A549 (cell line): ENCODE data around the gene ALPI. TPM values are rescaled to one million over a fixed set of nuclear protein-coding genes. Genes with fewer than 3 reads are reported as not detected.

Source experiments
- ATAC-seq, 2 experiments: fragments of 200-7000 bp in 1 of 2; fragments of >200 bp in 1 of 2; cut with Nextera tagmentation in 1 of 2; cut with Tn5 transposase in 1 of 2; 3 replicates each; pipeline versions ENCODE4 v1.8.0 to v1.9.1; 2018 to 2020; ENCODE audit warnings: mild to moderate bottlenecking in 1 of 2, moderate library complexity in 1 of 2
- CTCF ChIA-PET: fragments of 300-600 bp; sonication (Branson Sonifier 250); formaldehyde crosslinking; extraction: SDS; loops from one replicate; lab custom pipeline; 2021; ENCODE audit warnings: antibody characterized with exemption, inconsistent platforms; lab: Yijun Ruan, JAX
- POLR2A ChIA-PET: fragments of 350-600 bp; formaldehyde crosslinking; extraction: SDS; loops from one replicate; lab custom pipeline; 2021; ENCODE audit warnings: antibody characterized with exemption, inconsistent platforms; lab: Yijun Ruan, JAX
- DNase-seq, 2 experiments: peaks; one replicate each; pipeline versions ENCODE4 v3.0.0 to v3.0.0-alpha.2; 2011 to 2016; ENCODE audit warnings: low read depth in 1 of 2, low spot score in 1 of 2
- FAIRE-seq: peaks from 2 replicates; lab custom pipeline; 2011; peaks lifted over from hg19 to GRCh38; lab: Jason Lieb, UNC
- H3K27ac ChIP-seq, 2 experiments: fragments of >200 bp; sonication (Bioruptor Twin); formaldehyde crosslinking; 3 replicates each; pipeline ENCODE4 v1.5.1; 2016 to 2017
- H3K4me1 ChIP-seq: fragments of >200 bp; sonication (Bioruptor Twin); formaldehyde crosslinking; 3 replicates; pipeline ENCODE4 v1.6.1; 2016
- H3K4me2 ChIP-seq: fragments of >200 bp; sonication (Bioruptor Twin); formaldehyde crosslinking; 3 replicates; pipeline ENCODE4 v1.6.1; 2016
- H3K4me3 ChIP-seq: fragments of >200 bp; sonication (Bioruptor Twin); formaldehyde crosslinking; 3 replicates; pipeline ENCODE4 v1.5.1; 2016
- H3K9me3 ChIP-seq: fragments of >200 bp; sonication (Bioruptor Twin); formaldehyde crosslinking; 3 replicates; pipeline ENCODE4 v1.6.1; 2016
- BHLHE40 ChIP-seq: IDR thresholded peaks from 2 replicates; pipeline ENCODE4 v1.6.1; 2012; ENCODE audit warnings: low read depth, low read length, inconsistent platforms
- CBX2 ChIP-seq: fragments of 200-600 bp; sonication (generic); IDR thresholded peaks from 2 replicates; pipeline ENCODE4 v1.6.1; 2016; ENCODE audit warnings: low read depth, mild to moderate bottlenecking, borderline replicate concordance
- CHD2 ChIP-seq: fragments of 150-350 bp; IDR thresholded peaks from 2 replicates; pipeline ENCODE4 v1.6.1; 2014; ENCODE audit warnings: low read length; ENCODE audit not compliant: partially characterized antibody
- FOSB ChIP-seq: fragments of 250-450 bp; sonication (Bioruptor Pico); IDR thresholded peaks from 2 replicates; pipeline ENCODE4 v1.5.0; 2020; ENCODE audit warnings: mild to moderate bottlenecking, moderate library complexity
- HDAC2 ChIP-seq: fragments of 200-600 bp; sonication (generic); IDR thresholded peaks from 2 replicates; pipeline ENCODE4 v1.6.1; 2016
- HOXA7 ChIP-seq: fragments of 250-450 bp; sonication (Bioruptor Pico); IDR thresholded peaks from 2 replicates; pipeline ENCODE4 v1.5.0; 2020; ENCODE audit warnings: mild to moderate bottlenecking, moderate library complexity
- HOXB13 ChIP-seq: fragments of 250-450 bp; sonication (Bioruptor Pico); IDR thresholded peaks from 2 replicates; pipeline ENCODE4 v1.5.0; 2020; ENCODE audit warnings: low read depth, mild to moderate bottlenecking, moderate library complexity
- HOXB5 ChIP-seq: fragments of 250-450 bp; sonication (Bioruptor Pico); IDR thresholded peaks from 2 replicates; pipeline ENCODE4 v1.5.0; 2020; ENCODE audit warnings: mild to moderate bottlenecking, moderate library complexity
- KDM1A ChIP-seq: fragments of 200-600 bp; sonication (generic); IDR thresholded peaks from 2 replicates; pipeline ENCODE4 v1.6.1; 2016; ENCODE audit warnings: low read depth, mild to moderate bottlenecking
- MYC ChIP-seq: IDR thresholded peaks from 2 replicates; pipeline ENCODE4 v1.6.1; 2012; ENCODE audit warnings: mild to moderate bottlenecking, inconsistent platforms, low read length, improper control_type of control experiment, borderline replicate concordance
- NFE2L2 ChIP-seq: fragments of 150-350 bp; conservative IDR thresholded peaks from 2 replicates; pipeline ENCODE4 v1.6.1; 2014; ENCODE audit warnings: low read length
- NPAS2 ChIP-seq: fragments of 250-450 bp; sonication (Bioruptor Pico); IDR thresholded peaks from 2 replicates; pipeline ENCODE4 v1.8.0; 2022; ENCODE audit warnings: mild to moderate bottlenecking, moderate library complexity, borderline replicate concordance
- NR3C1 ChIP-seq: fragments of >200 bp; sonication (Bioruptor Twin); formaldehyde crosslinking; IDR thresholded peaks from 3 replicates; pipeline ENCODE4 v1.6.1; 2017
- RAD21 ChIP-seq, 2 experiments: fragments of >200 bp in 1 of 2; sonication (Bioruptor Twin) in 1 of 2; formaldehyde crosslinking in 1 of 2; IDR thresholded peaks in 1 of 2; conservative IDR thresholded peaks in 1 of 2; 2 replicates in 1 of 2; 3 replicates in 1 of 2; pipeline ENCODE4 v1.6.1; 2012 to 2018; ENCODE audit warnings: inconsistent platforms in 1 of 2
- RARB ChIP-seq: fragments of 250-450 bp; sonication (Bioruptor Pico); IDR thresholded peaks from 2 replicates; pipeline ENCODE4 v1.8.0; 2021; ENCODE audit warnings: mild to moderate bottlenecking, moderate library complexity
- RCOR1 ChIP-seq: fragments of 150-350 bp; IDR thresholded peaks from 2 replicates; pipeline ENCODE4 v1.6.1; 2014; ENCODE audit warnings: antibody characterized with exemption, low read length, low read depth
- RFX5 ChIP-seq: fragments of 450-650 bp; IDR thresholded peaks from 2 replicates; pipeline ENCODE4 v1.7.1; 2014; ENCODE audit warnings: antibody characterized with exemption, mild to moderate bottlenecking, moderate library complexity
- SREBF2 ChIP-seq: fragments of 450-650 bp; IDR thresholded peaks from 2 replicates; pipeline ENCODE4 v1.6.1; 2014; ENCODE audit warnings: mild to moderate bottlenecking, moderate library complexity
- TP53 ChIP-seq: fragments of 250-450 bp; sonication (Bioruptor Pico); IDR thresholded peaks from 2 replicates; pipeline ENCODE4 v1.5.0; 2021; ENCODE audit warnings: mild to moderate bottlenecking, moderate library complexity
- USF2 ChIP-seq: fragments of 450-650 bp; IDR thresholded peaks from 2 replicates; pipeline ENCODE4 v1.6.1; 2014; ENCODE audit warnings: antibody characterized with exemption
- ZNF302 ChIP-seq: fragments of 250-450 bp; sonication (Bioruptor Pico); IDR thresholded peaks from 2 replicates; pipeline ENCODE4 v1.9.0; 2021; ENCODE audit warnings: inconsistent platforms, mild to moderate bottlenecking, moderate library complexity
- ZSCAN20 ChIP-seq: fragments of 250-450 bp; sonication (Bioruptor Pico); IDR thresholded peaks from 2 replicates; pipeline ENCODE4 v1.8.0; 2022; ENCODE audit warnings: mild to moderate bottlenecking, moderate library complexity
- WGBS: methylation state at CpG from one replicate; pipeline ENCODE4 v1.1.6; 2017; ENCODE audit errors: missing lambda C conversion rate; 5-methylcytosine and 5-hydroxymethylcytosine counted together
- polyA plus RNA-seq, 4 experiments: library from polyadenylated mRNA; depleted of rRNA in 3 of 4; stranded (reverse); fragments of >200 nt; fragmentation: RNase III in 1 of 4; extraction: RNeasy Plus Mini Kit Qiagen cat#74134 plus additional on column Dnase treatment in 1 of 4; gene quantifications; 2 replicates in 3 of 4; 3 replicates in 1 of 4; pipeline ENCODE4 v1.2.3, GENCODE V29; 2011 to 2017
- TF ChIP-seq, protein P1 (sequence below): fragments of >200 bp; sonication (Bioruptor Twin); formaldehyde crosslinking; IDR thresholded peaks from 3 replicates; pipeline ENCODE4 v1.6.1; 2016
- TF ChIP-seq, protein P2 (sequence below): IDR thresholded peaks from 2 replicates; pipeline ENCODE4 v1.6.1; 2012
- TF ChIP-seq, protein P3 (sequence below): IDR thresholded peaks from 2 replicates; pipeline ENCODE4 v1.6.1; 2012
- TF ChIP-seq, protein P4 (sequence below): fragments of 150-350 bp; IDR thresholded peaks from 2 replicates; pipeline ENCODE4 v1.6.1; 2014; ENCODE audit warnings: low read depth, mild to moderate bottlenecking, low read length

ALPI gene
- polyA plus RNA-seq, 2 of the 4 experiments (the other 2 are of a cell fraction) = 0.05 TPM; not detected in 1

- CTCF ChIA-PET = no interaction called here
Measured at GRCh38 chr2:232418056-232418455, 37.9 kb upstream of the ALPI start.

DNA sequence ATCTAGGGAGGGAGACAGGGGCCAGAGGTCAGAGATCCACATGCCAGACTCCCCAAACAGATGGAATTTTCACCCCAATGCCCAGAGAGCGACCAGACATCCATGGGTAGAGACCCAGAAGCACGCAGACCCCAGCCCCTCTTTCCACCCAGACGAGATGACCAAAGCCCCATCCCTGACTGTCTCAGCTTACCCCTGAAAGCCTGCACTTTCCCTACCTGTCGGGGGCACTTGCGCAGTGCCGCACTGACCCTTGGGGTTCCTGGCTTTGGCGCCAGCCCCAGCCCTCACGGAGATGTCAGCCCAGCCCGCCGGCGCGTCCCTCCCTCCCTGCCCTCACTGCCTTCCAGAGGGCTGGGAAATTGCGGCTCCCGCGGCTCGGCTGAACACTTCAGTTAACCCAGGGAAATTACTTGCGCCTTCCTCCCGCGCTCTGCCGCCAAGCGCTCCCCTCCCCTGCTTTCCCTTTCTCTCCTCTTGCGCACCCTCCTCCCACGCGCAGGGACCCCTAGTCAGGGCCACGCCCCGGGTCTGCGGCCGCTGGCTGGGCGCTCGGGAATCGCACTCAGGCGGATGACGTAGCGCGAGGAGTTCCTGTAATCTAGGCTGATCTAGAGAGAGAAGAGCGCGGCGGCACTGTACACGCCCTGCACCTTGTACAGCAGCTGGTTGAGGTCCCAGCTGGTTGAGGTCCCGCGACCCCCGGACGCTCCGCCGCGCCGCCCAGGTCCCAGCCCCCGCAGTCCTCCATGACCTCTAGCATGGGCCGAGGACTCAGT lies 37.3 kb upstream of the ALPI start:
- DNase-seq (no peak), ATAC-seq (peak; percentile 26 to 65; a peak in 3 of 6 replicates)
- Histone ChIP-seq H3K9me3 (peaks cover 3% of the 10 kb centered on the region; the same call in 1 of the 3 replicates), H3K27ac (peak overlapping the region in 1 of 2 experiments; percentile 26; a peak in 1 of 6 replicates), H3K4me2 (peak overlapping the region; percentile 64), H3K4me3 (peak overlapping the region; percentile 32)
- ChIA-PET POLR2A (no interaction called here), CTCF (interaction anchor here (0.6 to 1.1 kb wide), 5 partner anchors 28 to 493 kb away, joined by 3 to 4 read pairs (median 3); no protein-coding TSS in a partner anchor)
- TF ChIP-seq, protein P1, sequence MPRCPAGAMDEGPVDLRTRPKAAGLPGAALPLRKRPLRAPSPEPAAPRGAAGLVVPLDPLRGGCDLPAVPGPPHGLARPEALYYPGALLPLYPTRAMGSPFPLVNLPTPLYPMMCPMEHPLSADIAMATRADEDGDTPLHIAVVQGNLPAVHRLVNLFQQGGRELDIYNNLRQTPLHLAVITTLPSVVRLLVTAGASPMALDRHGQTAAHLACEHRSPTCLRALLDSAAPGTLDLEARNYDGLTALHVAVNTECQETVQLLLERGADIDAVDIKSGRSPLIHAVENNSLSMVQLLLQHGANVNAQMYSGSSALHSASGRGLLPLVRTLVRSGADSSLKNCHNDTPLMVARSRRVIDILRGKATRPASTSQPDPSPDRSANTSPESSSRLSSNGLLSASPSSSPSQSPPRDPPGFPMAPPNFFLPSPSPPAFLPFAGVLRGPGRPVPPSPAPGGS = no peak
- TF ChIP-seq HDAC2 (no peak), RARB (no peak), SREBF2 (no peak), RFX5 (no peak), RCOR1 (no peak), ZNF302 (CRISPR knock-in tag) (no peak), NFE2L2 (no peak), HOXB13 (no peak), CHD2 (no peak)
- TF ChIP-seq, protein P2, sequence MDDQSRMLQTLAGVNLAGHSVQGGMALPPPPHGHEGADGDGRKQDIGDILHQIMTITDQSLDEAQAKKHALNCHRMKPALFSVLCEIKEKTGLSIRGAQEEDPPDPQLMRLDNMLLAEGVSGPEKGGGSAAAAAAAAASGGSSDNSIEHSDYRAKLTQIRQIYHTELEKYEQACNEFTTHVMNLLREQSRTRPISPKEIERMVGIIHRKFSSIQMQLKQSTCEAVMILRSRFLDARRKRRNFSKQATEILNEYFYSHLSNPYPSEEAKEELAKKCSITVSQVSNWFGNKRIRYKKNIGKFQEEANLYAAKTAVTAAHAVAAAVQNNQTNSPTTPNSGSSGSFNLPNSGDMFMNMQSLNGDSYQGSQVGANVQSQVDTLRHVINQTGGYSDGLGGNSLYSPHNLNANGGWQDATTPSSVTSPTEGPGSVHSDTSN = no peak
- TF ChIP-seq, all 56 proteins: peak for 0
- WGBS = 32% methylated on average over 23 of the region's 49 CpGs
- FAIRE-seq = no peak
- H3K4me1 ChIP-seq = no peaks in the 10 kb centered on the region

More at GRCh38 chr2:232418056-232418455, 37.9 kb upstream of the ALPI start:
- FAIRE-seq = no peak
- WGBS = 75% methylated on average over 5 of the region's 6 CpGs
- no peak for DNase-seq
- ATAC-seq = peak in 1 of 2 experiments; percentile 3; a peak in 1 of 6 replicates
- Histone ChIP-seq H3K9me3 (peaks cover 3% of the 10 kb centered on the region; the same call in 1 of the 3 replicates), H3K4me3 (no peak overlapping the region), H3K27ac (no peak overlapping the region), H3K4me2 (no peak overlapping the region), H3K4me1 (no peaks in the 10 kb centered on the region)
- POLR2A ChIA-PET = no interaction called here
- TF ChIP-seq NR3C1 (no peak), HOXA7 (CRISPR knock-in tag) (no peak), HDAC2 (no peak), ZSCAN20 (no peak), TP53 (no peak)
- TF ChIP-seq, protein P1 = no peak

DNA sequence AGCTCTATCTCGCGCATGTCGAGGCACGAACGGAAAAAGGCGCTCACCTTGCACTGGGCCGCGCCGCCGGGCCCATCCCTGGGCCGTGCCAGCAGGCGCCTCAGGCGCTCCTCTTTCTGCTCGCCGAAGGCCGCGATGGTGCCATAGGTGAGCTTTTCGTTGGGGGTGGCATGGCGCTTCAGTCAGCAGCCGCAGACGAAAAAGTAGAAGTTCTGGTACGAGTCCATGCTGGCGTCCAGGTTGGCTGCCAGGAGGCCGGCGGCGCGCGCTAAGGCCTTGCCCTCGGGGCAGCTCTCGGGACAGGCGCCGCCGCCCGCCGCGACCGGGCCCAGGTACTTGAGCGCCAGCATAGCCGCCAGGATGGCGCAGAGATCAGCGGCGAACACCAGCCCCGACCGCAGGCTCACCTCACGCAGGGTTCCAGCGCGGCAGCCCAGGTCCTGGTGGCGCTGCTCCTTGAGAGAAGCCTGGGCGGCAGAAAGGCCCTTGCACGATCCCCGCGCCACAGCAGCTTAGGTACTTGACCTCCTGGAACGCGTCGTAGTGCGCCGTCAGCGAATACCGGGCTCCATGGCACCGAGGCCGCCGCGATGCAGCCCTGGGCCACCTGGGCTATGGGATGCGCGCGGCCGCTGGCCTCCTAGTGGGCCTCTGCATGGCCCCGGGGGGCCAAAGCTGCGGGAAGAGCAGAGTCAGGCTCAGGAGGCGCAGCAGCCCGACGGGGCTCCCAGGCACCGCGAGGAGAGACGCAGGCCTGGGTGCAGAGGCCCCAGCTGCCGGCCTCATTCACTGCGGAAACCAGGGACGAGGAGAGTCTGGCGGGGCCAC lies 36.5 kb upstream of the ALPI start:
- no peaks in the 10 kb centered on the region for H3K4me1 ChIP-seq
- FAIRE-seq (no peak), ATAC-seq (peak in 1 of 2 experiments; percentile 8; a peak in 2 of 6 replicates), DNase-seq (no peak)
- ChIA-PET CTCF (interaction anchor here (0.6 to 1.1 kb wide), 5 partner anchors 29 to 494 kb away, joined by 3 to 4 read pairs (median 3); no protein-coding TSS in a partner anchor), POLR2A (no interaction called here)
- no peak overlapping the region for H3K27ac ChIP-seq
- H3K9me3 ChIP-seq = peaks cover 3% of the 10 kb centered on the region; the same call in 1 of the 3 replicates
- peak overlapping the region; percentile 64 for H3K4me2 ChIP-seq
- peak overlapping the region; percentile 32; the same call in 2 of the 3 replicates for H3K4me3 ChIP-seq
- WGBS = 86% methylated on average over 48 of the region's 79 CpGs
- TF ChIP-seq NPAS2 (no peak), KDM1A (no peak), CBX2 (no peak), RAD21 (conservative IDR thresholded peaks at IDR 0.05 in 1 of 2, IDR thresholded peaks at IDR 0.05 in 1 of 2) (no peak), HOXB5 (CRISPR knock-in tag) (no peak), USF2 (no peak), NR3C1 (no peak), ZSCAN20 (no peak), MYC (no peak), BHLHE40 (no peak), FOSB (CRISPR knock-in tag) (no peak)
- TF ChIP-seq, protein P3, sequence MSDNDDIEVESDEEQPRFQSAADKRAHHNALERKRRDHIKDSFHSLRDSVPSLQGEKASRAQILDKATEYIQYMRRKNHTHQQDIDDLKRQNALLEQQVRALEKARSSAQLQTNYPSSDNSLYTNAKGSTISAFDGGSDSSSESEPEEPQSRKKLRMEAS = no peak
- TF ChIP-seq, protein P4, sequence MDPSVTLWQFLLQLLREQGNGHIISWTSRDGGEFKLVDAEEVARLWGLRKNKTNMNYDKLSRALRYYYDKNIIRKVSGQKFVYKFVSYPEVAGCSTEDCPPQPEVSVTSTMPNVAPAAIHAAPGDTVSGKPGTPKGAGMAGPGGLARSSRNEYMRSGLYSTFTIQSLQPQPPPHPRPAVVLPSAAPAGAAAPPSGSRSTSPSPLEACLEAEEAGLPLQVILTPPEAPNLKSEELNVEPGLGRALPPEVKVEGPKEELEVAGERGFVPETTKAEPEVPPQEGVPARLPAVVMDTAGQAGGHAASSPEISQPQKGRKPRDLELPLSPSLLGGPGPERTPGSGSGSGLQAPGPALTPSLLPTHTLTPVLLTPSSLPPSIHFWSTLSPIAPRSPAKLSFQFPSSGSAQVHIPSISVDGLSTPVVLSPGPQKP = no peak
